Progenitor cell of endocrine pancreas (in vitro differentiated cells): ENCODE results near the gene HOXB8. TPM values are rescaled to one million over a fixed set of nuclear protein-coding genes. Genes with fewer than 3 reads are reported as not detected.
A peak's percentile ranks its signal among the peaks of the same experiment; 100 is the strongest.

Source experiments
- DNase-seq: peaks from one replicate; pipeline ENCODE4 v3.0.0; 2021; ENCODE audit warnings: low spot score; ENCODE audit not compliant: unreplicated experiment
- H3K27ac Mint-ChIP-seq: 2 replicates; pipeline ENCODE4 v1.8.0; 2021; ENCODE audit warnings: mild to moderate bottlenecking, moderate library complexity, mixed read lengths
- H3K27me3 Mint-ChIP-seq: 2 replicates; pipeline ENCODE4 v1.8.0; 2021; ENCODE audit warnings: mixed read lengths
- H3K36me3 Mint-ChIP-seq: 2 replicates; pipeline ENCODE4 v1.8.0; 2022; ENCODE audit warnings: mixed read lengths; ENCODE audit not compliant: insufficient read depth
- H3K4me1 Mint-ChIP-seq: 2 replicates; pipeline ENCODE4 v1.8.0; 2021; ENCODE audit warnings: low read depth, mixed read lengths
- H3K4me3 Mint-ChIP-seq: 2 replicates; pipeline ENCODE4 v1.8.0; 2021; ENCODE audit warnings: low read depth, mild to moderate bottlenecking, moderate library complexity, mixed read lengths
- H3K9me3 Mint-ChIP-seq: 2 replicates; pipeline ENCODE4 v1.8.0; 2021; ENCODE audit warnings: low read depth, mixed read lengths
- microRNA-seq: library from miRNA; unstranded; fragments of <30 nt; microRNA quantifications from one replicate; pipeline ENCODE4 v1.1.0, GENCODE V29; 2020; ENCODE audit warnings: borderline number of aligned reads; ENCODE audit not compliant: unreplicated experiment
- total RNA-seq: library from RNA; stranded (reverse); gene quantifications from 2 replicates; pipeline ENCODE4 v1.2.1, GENCODE V29; 2021
- TF ChIP-seq, protein P1 (sequence below): fragments of 200-600 bp; sonication (generic); IDR thresholded peaks from one replicate; pipeline ENCODE4 v1.5.0; 2021; ENCODE audit warnings: antibody characterized with exemption, mild to moderate bottlenecking; ENCODE audit not compliant: unreplicated experiment

Gene HOXB8
- total RNA-seq, 1 donor from 2014 or later = 1.1 TPM

DNA sequence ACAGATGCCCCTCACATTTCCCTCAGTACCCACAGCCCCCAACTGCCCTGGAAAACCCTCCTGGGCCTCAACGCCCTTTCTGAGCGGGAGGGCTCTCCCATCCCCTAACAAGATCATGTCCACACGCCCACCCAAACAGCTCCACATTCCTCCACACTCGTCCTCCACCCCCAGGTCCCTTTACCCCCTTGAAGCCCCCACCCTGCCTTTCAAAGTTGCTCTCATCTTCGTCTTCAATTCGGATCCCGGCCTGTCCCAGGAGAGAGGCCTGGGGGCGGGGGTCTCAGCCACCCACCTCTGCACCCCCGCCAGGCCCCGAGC lies 51.3 kb downstream of the HOXB8 start:
- no peaks in the 10 kb centered on the region for H3K36me3 Mint-ChIP-seq
- peaks cover 43% of the 10 kb centered on the region for H3K4me1 Mint-ChIP-seq
- no peak for DNase-seq
- TF ChIP-seq, protein P1, sequence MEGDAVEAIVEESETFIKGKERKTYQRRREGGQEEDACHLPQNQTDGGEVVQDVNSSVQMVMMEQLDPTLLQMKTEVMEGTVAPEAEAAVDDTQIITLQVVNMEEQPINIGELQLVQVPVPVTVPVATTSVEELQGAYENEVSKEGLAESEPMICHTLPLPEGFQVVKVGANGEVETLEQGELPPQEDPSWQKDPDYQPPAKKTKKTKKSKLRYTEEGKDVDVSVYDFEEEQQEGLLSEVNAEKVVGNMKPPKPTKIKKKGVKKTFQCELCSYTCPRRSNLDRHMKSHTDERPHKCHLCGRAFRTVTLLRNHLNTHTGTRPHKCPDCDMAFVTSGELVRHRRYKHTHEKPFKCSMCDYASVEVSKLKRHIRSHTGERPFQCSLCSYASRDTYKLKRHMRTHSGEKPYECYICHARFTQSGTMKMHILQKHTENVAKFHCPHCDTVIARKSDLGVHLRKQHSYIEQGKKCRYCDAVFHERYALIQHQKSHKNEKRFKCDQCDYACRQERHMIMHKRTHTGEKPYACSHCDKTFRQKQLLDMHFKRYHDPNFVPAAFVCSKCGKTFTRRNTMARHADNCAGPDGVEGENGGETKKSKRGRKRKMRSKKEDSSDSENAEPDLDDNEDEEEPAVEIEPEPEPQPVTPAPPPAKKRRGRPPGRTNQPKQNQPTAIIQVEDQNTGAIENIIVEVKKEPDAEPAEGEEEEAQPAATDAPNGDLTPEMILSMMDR = no peak
- H3K27me3 Mint-ChIP-seq = peaks cover 46% of the 10 kb centered on the region
- H3K9me3 Mint-ChIP-seq = no peaks in the 10 kb centered on the region
- H3K27ac Mint-ChIP-seq = peak overlapping the region; percentile 89
- peak overlapping the region; percentile 74 for H3K4me3 Mint-ChIP-seq

DNA sequence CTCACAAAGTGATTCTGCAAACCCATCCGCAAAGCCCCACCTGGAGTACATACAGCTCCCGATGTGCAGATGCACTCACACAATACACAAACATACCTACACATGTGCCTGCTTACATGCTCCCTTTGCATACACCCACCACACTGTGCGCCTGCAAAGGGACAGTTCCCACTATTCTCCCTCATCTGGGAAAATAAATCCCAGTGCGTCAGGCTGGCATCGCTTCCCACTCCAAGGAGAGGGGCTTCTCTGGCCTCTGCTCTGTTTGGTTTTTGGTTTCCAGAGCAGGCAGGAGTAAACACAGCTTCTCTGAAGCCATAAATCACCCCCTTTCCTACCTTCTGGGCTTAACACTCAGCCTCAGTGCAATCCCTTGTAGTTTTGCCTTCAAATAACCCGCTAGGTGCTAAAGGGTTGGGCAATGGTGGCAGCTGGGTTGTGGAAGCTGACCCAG lies 51.7 kb downstream of the HOXB8 start:
- Mint-ChIP-seq H3K4me3 (peak overlapping the region; percentile 74), H3K27ac (peak overlapping the region; percentile 89), H3K4me1 (peaks cover 46% of the 10 kb centered on the region), H3K36me3 (no peaks in the 10 kb centered on the region), H3K27me3 (peaks cover 51% of the 10 kb centered on the region), H3K9me3 (no peaks in the 10 kb centered on the region)
- TF ChIP-seq, protein P1 = no peak
- DNase-seq = no peak

DNA sequence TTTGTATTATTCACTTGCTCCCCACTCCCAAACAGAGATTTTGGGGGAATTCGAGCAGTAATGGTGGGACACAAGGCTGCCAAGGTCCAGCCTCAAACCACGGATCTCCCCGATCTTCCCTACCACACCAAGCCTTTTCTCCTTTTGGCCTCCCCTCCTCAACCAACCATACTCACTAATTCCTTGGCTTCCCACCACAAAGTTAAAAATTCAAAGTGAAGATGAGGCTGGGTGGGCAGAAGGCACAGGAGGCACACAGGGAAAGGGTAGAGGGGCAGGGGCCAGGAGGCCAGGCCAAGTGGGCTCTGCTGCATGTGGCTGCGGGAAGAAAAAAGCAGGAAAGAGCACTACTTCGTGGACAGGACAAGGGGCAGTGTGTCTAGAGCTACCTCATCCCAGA lies 52.2 kb downstream of the HOXB8 start:
- TF ChIP-seq, protein P1 = no peak
- H3K27ac Mint-ChIP-seq = peak overlapping the region; percentile 89
- H3K36me3 Mint-ChIP-seq = no peaks in the 10 kb centered on the region
- H3K27me3 Mint-ChIP-seq = peaks cover 55% of the 10 kb centered on the region
- H3K4me3 Mint-ChIP-seq = peak overlapping the region; percentile 74
- no peak for DNase-seq
- peaks cover 49% of the 10 kb centered on the region for H3K4me1 Mint-ChIP-seq
- H3K9me3 Mint-ChIP-seq = no peaks in the 10 kb centered on the region

Small RNA genes lying within 50 kb of the gene (microRNA-seq; reads per million reads assigned to microRNA genes)
- gene MIR196A1 = not detected

Other genes starting within 250 kb of the HOXB8 start
- 0.69 and 1.0 TPM in 2 replicates for gene SKAP1, start 185.1 kb downstream of the HOXB8 start, total RNA-seq
- 0.96 and 2.2 TPM in 2 replicates for gene HOXB1, start 84.3 kb downstream of the HOXB8 start, total RNA-seq
- gene HOXB2, start 70.2 kb downstream of the HOXB8 start, total RNA-seq = 15.2 and 19.8 TPM in 2 replicates
- 3.4 and 6.0 TPM in 2 replicates for gene HOXB4, start 36.9 kb downstream of the HOXB8 start, total RNA-seq
- 19.4 and 32.1 TPM in 2 replicates for gene HOXB3, start 25.1 kb downstream of the HOXB8 start, total RNA-seq
- 2.1 and 5.6 TPM in 2 replicates for gene HOXB5, start 21.5 kb downstream of the HOXB8 start, total RNA-seq
- gene HOXB6, start 10.3 kb downstream of the HOXB8 start, total RNA-seq = 0.96 and 3.1 TPM in 2 replicates
- gene HOXB7, start 4.3 kb downstream of the HOXB8 start, total RNA-seq = 0.55 and 1.5 TPM in 2 replicates
- gene HOXB9, start 11.1 kb upstream of the HOXB8 start, total RNA-seq = 0.18 TPM in 1 of 2 replicates, not detected in the other
- gene PRAC1, start 107.2 kb upstream of the HOXB8 start, total RNA-seq = not detected in 2 replicates
- not detected in 2 replicates for gene PRAC2, start 107.9 kb upstream of the HOXB8 start, total RNA-seq
- gene HOXB13, start 113.5 kb upstream of the HOXB8 start, total RNA-seq = not detected in 2 replicates
- gene TTLL6, start 201.9 kb upstream of the HOXB8 start, total RNA-seq = 2.9 and 4.0 TPM in 2 replicates
- gene CALCOCO2, start 215.7 kb upstream of the HOXB8 start, total RNA-seq = 85.3 and 92.6 TPM in 2 replicates